ENCODE measurements around the gene SAE1.

The SAE1 gene

GRCh38 chr19:47221080-47221841 is 90.6 kb downstream of the SAE1 start:
- DNase-seq (ENCODE audit: low spot score) = no peak

- DNase-seq (ENCODE audit: low spot score) = no peak
These were observed 91.3 kb downstream of the SAE1 start for GRCh38 chr19:47221890-47222289.

- peak; percentile 94 for DNase-seq (ENCODE audit: low spot score)
These were observed 95.3 kb downstream of the SAE1 start for GRCh38 chr19:47225746-47226425.

- peak; percentile 71 for DNase-seq (ENCODE audit: low spot score)
These were observed 96.1 kb downstream of the SAE1 start for GRCh38 chr19:47226426-47227351.

GRCh38 chr19:47227352-47228167 is 96.9 kb downstream of the SAE1 start:
- DNase-seq (ENCODE audit: low spot score) = peak; percentile 86

GRCh38 chr19:47228168-47228936 is 97.7 kb downstream of the SAE1 start:
- no peak for DNase-seq (ENCODE audit: low spot score)

- DNase-seq (ENCODE audit: low spot score) = no peak
These were observed 98.5 kb downstream of the SAE1 start for GRCh38 chr19:47228937-47229675.

GRCh38 chr19:47229676-47230053 is 99.0 kb downstream of the SAE1 start:
- DNase-seq (ENCODE audit: low spot score) = no peak

GRCh38 chr19:47230054-47230920 is 99.7 kb downstream of the SAE1 start:
- DNase-seq (ENCODE audit: low spot score) = peak; percentile 46

GRCh38 chr19:47230921-47231214 is 100.2 kb downstream of the SAE1 start, which contains the start of gene BBC3:
TSS of gene BBC3 (minus strand) at chr19:47231199. CDS start at chr19:47228431, 2,768 bp downstream.
- no peak for DNase-seq (ENCODE audit: low spot score)

- peak; percentile 88 for DNase-seq (ENCODE audit: low spot score)
These were observed 100.8 kb downstream of the SAE1 start for GRCh38 chr19:47231215-47232054.

- peak; percentile 72 for DNase-seq (ENCODE audit: low spot score)
These were observed 102.0 kb downstream of the SAE1 start for GRCh38 chr19:47232422-47233211.

- no peak for DNase-seq (ENCODE audit: low spot score)
These were observed 105.5 kb downstream of the SAE1 start for GRCh38 chr19:47236072-47236675.

GRCh38 chr19:47239152-47239551 is 108.5 kb downstream of the SAE1 start:
- DNase-seq (ENCODE audit: low spot score) = no peak

GRCh38 chr19:47239610-47240296 is 109.1 kb downstream of the SAE1 start:
- peak; percentile 52 for DNase-seq (ENCODE audit: low spot score)

- DNase-seq (ENCODE audit: low spot score) = no peak
These were observed 109.9 kb downstream of the SAE1 start for GRCh38 chr19:47240556-47240955.
